ACC112 (cell line): ENCODE measurements around the gene CYP1B1.

ENCODE experiments used
- H2AFZ ChIP-seq: fragments of 200-600 bp; sonication (generic); one replicate; pipeline ENCODE4 v1.6.0; 2017; ENCODE audit warnings: antibody characterized with exemption, low read length; ENCODE audit not compliant: unreplicated experiment
- H3K27ac ChIP-seq: fragments of 200-600 bp; sonication (generic); 2 replicates; pipeline ENCODE4 v1.5.1; 2014; ENCODE audit warnings: low read depth, mild to moderate bottlenecking, antibody characterized with exemption, low read length, moderate library complexity
- H3K27me3 ChIP-seq: fragments of 200-600 bp; sonication (generic); 2 replicates; pipeline ENCODE4 v1.6.1; 2014; ENCODE audit warnings: mild to moderate bottlenecking, antibody characterized with exemption, low read length, moderate library complexity, mixed read lengths; ENCODE audit not compliant: insufficient read depth
- H3K36me3 ChIP-seq: fragments of 200-600 bp; sonication (generic); 2 replicates; pipeline ENCODE4 v1.6.1; 2016; ENCODE audit warnings: mild to moderate bottlenecking, antibody characterized with exemption, low read length, moderate library complexity, mixed read lengths; ENCODE audit not compliant: insufficient read depth
- H3K4me1 ChIP-seq: fragments of 200-600 bp; sonication (generic); one replicate; pipeline ENCODE4 v1.6.1; 2016; ENCODE audit warnings: low read length, mixed read lengths; ENCODE audit not compliant: insufficient read depth, unreplicated experiment, control insufficient read depth
- H3K4me3 ChIP-seq: fragments of 200-600 bp; sonication (generic); 2 replicates; pipeline ENCODE4 v1.5.1; 2014; ENCODE audit warnings: mild to moderate bottlenecking, low read depth, low read length
- H3K79me2 ChIP-seq: fragments of 200-600 bp; sonication (generic); one replicate; pipeline ENCODE4 v1.6.0; 2016; ENCODE audit warnings: low read length; ENCODE audit not compliant: control insufficient read depth, unreplicated experiment, insufficient read depth

Gene CYP1B1

DNA sequence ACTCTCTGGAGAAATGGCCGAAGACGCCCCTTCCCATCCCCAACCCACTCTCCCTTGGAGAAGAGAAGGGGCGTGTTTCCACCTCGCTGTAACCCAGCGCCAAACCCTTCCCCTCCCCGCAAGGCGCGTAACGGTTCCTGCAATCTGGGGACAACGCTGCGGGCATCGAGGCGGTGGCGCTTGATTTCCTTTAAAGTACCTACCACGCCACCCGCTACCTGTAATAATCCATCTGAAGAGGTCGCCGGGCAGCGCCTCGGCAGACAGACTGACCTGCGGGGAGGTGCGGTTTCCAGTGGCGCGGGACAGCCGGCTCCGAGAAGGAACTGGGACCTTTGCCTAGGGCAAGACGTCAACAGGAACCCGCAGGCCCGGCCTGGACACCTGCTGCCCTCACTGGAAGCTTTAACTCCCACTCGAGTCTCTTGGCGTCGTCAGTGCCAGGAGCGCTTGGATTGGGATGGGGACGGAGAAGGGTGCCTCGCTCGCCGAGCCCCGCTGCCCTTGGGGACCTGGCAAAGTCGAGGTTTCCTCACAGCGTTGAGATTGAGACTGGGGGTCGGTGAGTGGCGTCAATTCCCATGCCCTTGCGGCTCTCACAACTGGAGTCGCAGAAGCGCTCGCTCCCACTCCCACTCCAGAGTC is at the start of gene CYP1B1:
CYP1B1 (minus strand) TSS at position 645 of the 645 bp plus-strand sequence. CDS start 763 bp downstream, outside the sequence.
- H3K27ac ChIP-seq: peak within 1 kb of the TSS; percentile 85
- no peaks in the 10 kb centered on the region for H3K79me2 ChIP-seq
- no peaks in the 10 kb centered on the region for H3K27me3 ChIP-seq
- peaks cover 6% of the 10 kb centered on the region; the same call in 1 of the 2 replicates for H3K36me3 ChIP-seq
- H3K4me1 ChIP-seq: peaks cover 7% of the 10 kb centered on the region
- peak within 1 kb of the TSS; percentile 71 for H3K4me3 ChIP-seq
- peak within 1 kb of the TSS; percentile 10 for H2AFZ ChIP-seq

DNA sequence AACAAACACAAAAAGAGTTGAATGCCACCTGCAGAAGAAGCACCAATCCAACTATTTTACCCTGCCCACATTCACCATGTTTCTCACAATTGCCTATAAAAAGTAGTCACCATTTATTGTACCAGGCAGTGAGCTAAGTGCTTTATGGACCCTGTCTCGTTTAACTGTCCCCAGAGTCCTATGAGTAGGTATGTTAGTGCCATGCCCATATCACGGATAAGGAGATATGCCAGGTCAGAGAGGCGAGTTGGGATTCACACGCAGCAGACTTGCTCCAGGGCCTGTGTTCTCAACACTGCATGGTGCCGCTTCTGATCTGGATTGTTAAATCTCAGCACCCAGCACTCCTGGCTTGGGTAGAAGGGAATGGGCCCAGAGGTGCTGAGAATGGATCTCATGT is 49.1 kb upstream of the CYP1B1 start:
- no peak overlapping the region for H2AFZ ChIP-seq
- H3K4me1 ChIP-seq: peaks cover 11% of the 10 kb centered on the region
- no peaks in the 10 kb centered on the region for H3K79me2 ChIP-seq
- no peaks in the 10 kb centered on the region for H3K27me3 ChIP-seq
- H3K4me3 ChIP-seq: no peak overlapping the region
- no peaks in the 10 kb centered on the region for H3K36me3 ChIP-seq
- no peak overlapping the region for H3K27ac ChIP-seq

GRCh38 chr2:38123911-38124310 is 48.0 kb upstream of the CYP1B1 start:
- H3K27me3 ChIP-seq: no peaks in the 10 kb centered on the region
- H3K79me2 ChIP-seq: no peaks in the 10 kb centered on the region
- no peak overlapping the region for H3K4me3 ChIP-seq
- no peak overlapping the region for H2AFZ ChIP-seq
- no peaks in the 10 kb centered on the region for H3K36me3 ChIP-seq
- H3K27ac ChIP-seq: no peak overlapping the region
- peaks cover 15% of the 10 kb centered on the region for H3K4me1 ChIP-seq

DNA sequence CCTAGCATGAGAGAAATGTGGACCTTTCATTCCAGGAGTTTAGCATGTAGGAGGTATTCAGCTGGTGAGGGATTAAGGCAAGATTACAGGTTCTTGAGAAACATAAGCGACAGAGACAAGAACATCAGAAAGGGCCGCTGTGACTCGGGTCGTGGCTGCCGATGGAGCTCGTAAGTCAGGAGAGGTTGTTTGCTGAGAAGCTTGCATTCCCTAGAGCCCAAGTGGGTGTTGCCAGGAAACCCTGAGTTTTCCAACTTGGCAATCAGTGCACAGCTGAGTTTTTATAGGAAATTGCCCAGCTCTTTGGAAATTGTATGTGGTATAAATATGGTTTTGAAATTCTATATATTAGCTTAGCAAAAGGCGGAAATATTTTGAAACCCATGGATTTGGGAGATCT is 46.4 kb upstream of the CYP1B1 start:
- Histone ChIP-seq H3K27ac (no peak overlapping the region), H3K36me3 (no peaks in the 10 kb centered on the region), H3K27me3 (no peaks in the 10 kb centered on the region), H3K4me3 (peak overlapping the region; percentile 11; the same call in 1 of the 2 replicates), H2AFZ (peak overlapping the region; percentile 28), H3K4me1 (peaks cover 18% of the 10 kb centered on the region), H3K79me2 (no peaks in the 10 kb centered on the region)

- no peaks in the 10 kb centered on the region for H3K79me2 ChIP-seq
- no peak overlapping the region for H2AFZ ChIP-seq
- no peaks in the 10 kb centered on the region for H3K27me3 ChIP-seq
- no peak overlapping the region for H3K4me3 ChIP-seq
- H3K36me3 ChIP-seq: no peaks in the 10 kb centered on the region
- no peak overlapping the region for H3K27ac ChIP-seq
- H3K4me1 ChIP-seq: peaks cover 25% of the 10 kb centered on the region
These were observed 45.5 kb upstream of the CYP1B1 start for GRCh38 chr2:38121481-38121880.

DNA sequence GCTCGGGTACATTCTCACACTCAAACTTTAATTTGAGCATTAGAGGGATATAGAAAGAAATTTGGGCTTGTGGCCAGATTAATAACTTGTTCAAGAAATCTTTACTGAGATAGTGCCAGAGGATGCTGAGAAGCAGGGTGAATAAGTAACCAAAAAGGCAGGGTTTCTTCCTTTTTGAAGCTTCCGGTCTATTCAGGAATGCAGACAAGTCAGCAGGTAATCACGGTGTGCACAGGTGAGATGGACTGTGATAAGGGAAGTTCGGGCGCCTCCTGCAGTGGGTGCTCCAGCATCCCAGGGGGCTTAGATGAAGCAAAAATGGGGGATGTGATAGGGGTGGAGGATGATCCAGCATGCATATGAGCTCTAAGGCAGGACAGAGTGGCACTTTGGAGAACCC is 44.9 kb upstream of the CYP1B1 start:
- H3K27me3 ChIP-seq: no peaks in the 10 kb centered on the region
- H3K27ac ChIP-seq: no peak overlapping the region
- no peak overlapping the region for H3K4me3 ChIP-seq
- no peak overlapping the region for H2AFZ ChIP-seq
- no peaks in the 10 kb centered on the region for H3K79me2 ChIP-seq
- H3K36me3 ChIP-seq: no peaks in the 10 kb centered on the region
- peaks cover 30% of the 10 kb centered on the region for H3K4me1 ChIP-seq

GRCh38 chr2:38120264-38120592 is 44.3 kb upstream of the CYP1B1 start:
- H3K4me3 ChIP-seq: no peak overlapping the region
- H3K27me3 ChIP-seq: no peaks in the 10 kb centered on the region
- no peak overlapping the region for H2AFZ ChIP-seq
- H3K36me3 ChIP-seq: no peaks in the 10 kb centered on the region
- H3K79me2 ChIP-seq: no peaks in the 10 kb centered on the region
- peaks cover 36% of the 10 kb centered on the region for H3K4me1 ChIP-seq
- H3K27ac ChIP-seq: no peak overlapping the region

- Histone ChIP-seq H3K36me3 (no peaks in the 10 kb centered on the region), H3K27me3 (no peaks in the 10 kb centered on the region), H3K27ac (peak overlapping the region; percentile 42), H3K4me1 (peaks cover 39% of the 10 kb centered on the region), H3K4me3 (no peak overlapping the region), H2AFZ (no peak overlapping the region), H3K79me2 (no peaks in the 10 kb centered on the region)
These were observed 40.8 kb upstream of the CYP1B1 start for GRCh38 chr2:38116762-38117161.

DNA sequence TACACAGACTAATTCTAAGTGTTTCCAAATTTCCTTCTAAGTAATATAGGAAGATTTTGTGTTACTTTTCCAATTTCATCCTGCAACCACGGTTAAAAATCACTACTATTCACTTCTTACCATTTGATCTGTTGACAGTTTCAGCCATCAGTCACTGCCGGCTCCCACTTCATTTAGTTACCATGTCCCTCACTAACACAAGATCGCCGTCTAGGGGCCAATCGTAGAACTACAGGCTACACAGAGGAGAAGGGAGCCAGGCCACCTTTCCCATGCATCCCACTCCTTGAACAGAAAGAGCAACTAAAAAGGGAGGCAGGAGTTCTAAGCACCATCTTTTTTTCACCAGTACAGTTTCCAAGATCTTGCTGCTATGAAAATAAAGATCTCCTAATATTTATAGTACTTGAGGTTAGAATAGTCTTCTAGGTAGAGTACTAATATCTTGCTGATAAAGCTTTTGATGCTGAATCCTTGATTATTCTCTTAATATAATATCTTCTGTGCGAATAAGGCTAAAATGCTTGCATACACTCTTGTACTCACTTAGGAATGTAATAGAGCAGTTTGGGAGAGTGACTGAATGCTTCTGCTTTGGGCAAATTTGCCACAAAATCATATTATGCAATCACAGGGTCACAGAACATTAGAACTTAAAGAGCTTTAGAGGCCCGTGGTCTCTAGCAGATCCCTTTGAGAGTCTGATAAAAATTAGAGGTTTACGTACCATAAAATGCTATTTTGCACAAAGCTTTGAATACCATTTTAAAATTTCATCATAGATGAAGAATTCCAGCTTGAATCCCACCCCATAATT is 39.5 kb upstream of the CYP1B1 start:
- Histone ChIP-seq H2AFZ (no peak overlapping the region), H3K4me1 (peaks cover 38% of the 10 kb centered on the region), H3K27ac (peak overlapping the region; percentile 71), H3K27me3 (no peaks in the 10 kb centered on the region), H3K36me3 (no peaks in the 10 kb centered on the region), H3K79me2 (no peaks in the 10 kb centered on the region), H3K4me3 (no peak overlapping the region)

DNA sequence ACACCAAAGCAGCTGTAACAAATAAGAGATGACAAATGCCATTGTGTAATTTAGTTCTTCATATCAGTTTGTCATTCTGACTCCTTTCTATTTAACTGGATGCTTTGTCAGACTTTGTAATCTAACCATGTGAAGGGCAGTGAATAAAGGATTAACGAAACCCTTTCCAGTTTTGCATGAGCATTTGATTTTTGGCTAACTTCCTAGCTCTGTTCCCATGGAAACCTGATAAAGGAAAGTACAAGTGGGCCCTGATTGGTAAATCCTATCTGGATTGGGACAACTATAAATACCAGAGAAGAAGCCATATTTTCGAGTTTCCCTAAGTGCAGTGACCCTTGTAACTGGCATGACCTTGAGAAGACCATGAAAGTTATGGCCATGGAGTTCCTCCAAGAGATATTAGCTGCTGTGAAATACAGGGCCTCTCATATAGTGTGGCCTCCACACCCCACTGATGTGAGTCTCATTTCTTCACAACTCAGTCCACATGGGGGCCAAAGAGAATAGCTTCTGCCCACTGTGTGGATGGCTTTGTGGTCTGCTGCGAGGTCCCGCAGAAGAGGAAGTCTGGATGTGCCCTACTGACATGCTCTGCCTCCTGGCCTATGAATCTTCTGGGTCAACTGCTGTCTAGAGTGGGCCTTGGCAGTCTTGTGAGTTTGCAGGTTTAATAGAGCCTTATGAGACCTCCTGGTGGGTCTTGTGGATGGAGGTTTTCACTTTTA is 38.2 kb upstream of the CYP1B1 start:
- Histone ChIP-seq H3K36me3 (no peaks in the 10 kb centered on the region), H2AFZ (no peak overlapping the region)

More for the DNA sequence above, 38.2 kb upstream of the CYP1B1 start:
- H3K4me3 ChIP-seq: no peak overlapping the region
- H3K79me2 ChIP-seq: no peaks in the 10 kb centered on the region
- peak overlapping the region; percentile 56 for H3K27ac ChIP-seq
- H3K27me3 ChIP-seq: no peaks in the 10 kb centered on the region
- H3K4me1 ChIP-seq: peaks cover 34% of the 10 kb centered on the region
